Psoas muscle (tissue), 8 donors: ENCODE data around the gene KLHL33. TPM values are rescaled to one million over a fixed set of nuclear protein-coding genes. Genes with fewer than 3 reads are reported as not detected.

ENCODE experiments used
- ATAC-seq, 4 donors: fragments of 200-7000 bp; cut with Tn5 transposase; one replicate each; pipeline ENCODE4 v1.9.1; 2020; ENCODE audit warnings: moderate library complexity in 3 of 4, mild to moderate bottlenecking in 2 of 4
- DNase-seq, 2 donors: peaks; one replicate each; pipeline ENCODE4 v3.0.0-alpha.2; 2020
- H3K27ac ChIP-seq: fragments of 200-600 bp; one replicate; pipeline ENCODE4 v1.8.0; 2022
- H3K27me3 ChIP-seq, 3 donors: fragments of 200-600 bp in 1 of 3; one replicate each; pipeline versions ENCODE4 v1.6.1 to v1.8.0; 2013 to 2022; ENCODE audit warnings: low read length in 2 of 3, mild to moderate bottlenecking in 2 of 3, moderate library complexity in 1 of 3; ENCODE audit not compliant: insufficient read depth in 3 of 3
- H3K36me3 ChIP-seq, 2 donors: fragments of 200-600 bp in 1 of 2; one replicate each; pipeline versions ENCODE4 v1.6.1 to v1.8.0; 2013 to 2022; ENCODE audit warnings: low read depth in 1 of 2, mild to moderate bottlenecking in 1 of 2, moderate library complexity in 1 of 2; ENCODE audit not compliant: insufficient read depth in 1 of 2
- H3K4me1 ChIP-seq: fragments of 200-600 bp; one replicate; pipeline ENCODE4 v1.8.0; 2022
- H3K4me3 ChIP-seq: fragments of 200-600 bp; one replicate; pipeline ENCODE4 v1.8.0; 2022; ENCODE audit warnings: mild to moderate bottlenecking
- H3K9me3 ChIP-seq: fragments of 200-600 bp; one replicate; pipeline ENCODE4 v1.8.0; 2022
- WGBS, 3 donors: extraction: QIAGEN DNeasy Blood & Tissue Kit; methylation state at CpG; one replicate each; pipeline versions ENCODE4 v1.1.6 to v1.1.7; 2013; 5-methylcytosine and 5-hydroxymethylcytosine counted together
- intact Hi-C, 2 donors: fragments of 100-400 bp; cut with DNase I; formaldehyde crosslinking; loops; one replicate each; pipeline versions ENCODE4 v1.11.0 to v1.14.2; 2022
- polyA plus RNA-seq, 3 donors: library from polyadenylated mRNA; stranded (reverse); fragments of 200-250 nt; gene quantifications; one replicate each; pipeline ENCODE4 v1.2.3, GENCODE V29; 2013
- total RNA-seq, 4 donors: library from RNA; stranded (reverse); fragmentation: NEBNext Ultra II Directional in 2 of 4; extraction: Animal tissue kit (Norgen Biotek cat#: 25700) in 2 of 4; gene quantifications; one replicate each; pipeline versions ENCODE4 v1.2.1 to v1.2.4, GENCODE V29; 2021 to 2023
- TF ChIP-seq, protein P1 (sequence below): fragments of 200-600 bp; IDR thresholded peaks from one replicate; pipeline ENCODE4 v1.8.0; 2022; ENCODE audit warnings: antibody characterized with exemption
- donor health status: healthy with polysubstance abuse.
- donor health status: DM: no; HTN: no; CAD: no; lungs with moderate emphysema.
- donor health status: Bipolar disorder and iron deficiency.
- donor health status: healthy.
- donor health status: DM: yes; HTN: yes; CAD: no.
- donor health status: DM: no; HTN: no; CAD: no.
- donor health status: DM: no; HTN: no; CAD: no.
- donor health status: DM: yes; HTN: yes; CAD: no.

The KLHL33 gene
- total and polyA plus RNA-seq, 7 donors, result 0.30 to 19.5 (median 2.8) TPM

DNA sequence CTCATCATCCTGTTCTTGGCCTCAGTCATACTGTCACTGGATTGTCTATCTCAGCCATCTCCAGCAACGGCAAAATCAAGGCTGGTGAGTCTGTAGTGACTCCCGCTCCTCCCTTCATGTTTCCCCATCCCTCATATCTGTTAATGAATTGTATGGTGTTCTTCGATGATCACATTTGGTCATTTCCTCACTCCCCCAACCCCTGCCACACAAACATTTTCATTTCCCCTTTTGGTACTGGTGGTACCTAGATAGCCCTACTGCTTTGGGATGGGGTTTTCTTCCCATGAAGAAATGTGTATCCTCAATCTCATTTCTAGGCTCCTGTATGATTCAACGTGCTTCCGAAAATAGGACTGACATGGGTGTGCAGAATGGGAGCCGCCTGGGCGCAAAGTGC is 2.7 kb upstream of the KLHL33 start:
- ATAC-seq (no peak), DNase-seq (no peak)
- TF ChIP-seq, protein P1, sequence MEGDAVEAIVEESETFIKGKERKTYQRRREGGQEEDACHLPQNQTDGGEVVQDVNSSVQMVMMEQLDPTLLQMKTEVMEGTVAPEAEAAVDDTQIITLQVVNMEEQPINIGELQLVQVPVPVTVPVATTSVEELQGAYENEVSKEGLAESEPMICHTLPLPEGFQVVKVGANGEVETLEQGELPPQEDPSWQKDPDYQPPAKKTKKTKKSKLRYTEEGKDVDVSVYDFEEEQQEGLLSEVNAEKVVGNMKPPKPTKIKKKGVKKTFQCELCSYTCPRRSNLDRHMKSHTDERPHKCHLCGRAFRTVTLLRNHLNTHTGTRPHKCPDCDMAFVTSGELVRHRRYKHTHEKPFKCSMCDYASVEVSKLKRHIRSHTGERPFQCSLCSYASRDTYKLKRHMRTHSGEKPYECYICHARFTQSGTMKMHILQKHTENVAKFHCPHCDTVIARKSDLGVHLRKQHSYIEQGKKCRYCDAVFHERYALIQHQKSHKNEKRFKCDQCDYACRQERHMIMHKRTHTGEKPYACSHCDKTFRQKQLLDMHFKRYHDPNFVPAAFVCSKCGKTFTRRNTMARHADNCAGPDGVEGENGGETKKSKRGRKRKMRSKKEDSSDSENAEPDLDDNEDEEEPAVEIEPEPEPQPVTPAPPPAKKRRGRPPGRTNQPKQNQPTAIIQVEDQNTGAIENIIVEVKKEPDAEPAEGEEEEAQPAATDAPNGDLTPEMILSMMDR, result no peak
- no peak overlapping the region for H3K4me3 ChIP-seq
- intact Hi-C loops, result no loop called here
- H3K4me1 ChIP-seq, result peaks cover 30% of the 10 kb centered on the region
- no peak overlapping the region for H3K27ac ChIP-seq
- no peaks in the 10 kb centered on the region for H3K9me3 ChIP-seq
- no peaks in the 10 kb centered on the region for H3K36me3 ChIP-seq
- H3K27me3 ChIP-seq, result no peaks in the 10 kb centered on the region
- WGBS, 3 donors, result 80 to 93% (median 88%) methylated on average over 7 of the region's 7 CpGs

- H3K27ac ChIP-seq, result peak overlapping the region; percentile 95
- 42 to 69% (median 50%) methylated on average over 4 of the region's 4 CpGs for WGBS, 3 donors
- DNase-seq (peak in 1 of 2 donors; percentile 29), ATAC-seq (peak in 1 of 4 donors; percentile 5)
- H3K27me3 ChIP-seq, result no peaks in the 10 kb centered on the region
- intact Hi-C loops, result loop anchor here in 1 of 2 donors (2.0 kb wide), 1 partner anchor 18 kb away; the partner anchor contains the start of genes APEX1 and OSGEP
- H3K4me1 ChIP-seq, result peaks cover 36% of the 10 kb centered on the region
- TF ChIP-seq, protein P1, result no peak
- H3K36me3 ChIP-seq, result peaks cover 0 to 3% of the 10 kb centered on the region in 2 donors
- H3K4me3 ChIP-seq, result peak overlapping the region; percentile 67
- H3K9me3 ChIP-seq, result no peaks in the 10 kb centered on the region
These were observed 393 bp upstream of the KLHL33 start for GRCh38 chr14:20436363-20436755.

DNA sequence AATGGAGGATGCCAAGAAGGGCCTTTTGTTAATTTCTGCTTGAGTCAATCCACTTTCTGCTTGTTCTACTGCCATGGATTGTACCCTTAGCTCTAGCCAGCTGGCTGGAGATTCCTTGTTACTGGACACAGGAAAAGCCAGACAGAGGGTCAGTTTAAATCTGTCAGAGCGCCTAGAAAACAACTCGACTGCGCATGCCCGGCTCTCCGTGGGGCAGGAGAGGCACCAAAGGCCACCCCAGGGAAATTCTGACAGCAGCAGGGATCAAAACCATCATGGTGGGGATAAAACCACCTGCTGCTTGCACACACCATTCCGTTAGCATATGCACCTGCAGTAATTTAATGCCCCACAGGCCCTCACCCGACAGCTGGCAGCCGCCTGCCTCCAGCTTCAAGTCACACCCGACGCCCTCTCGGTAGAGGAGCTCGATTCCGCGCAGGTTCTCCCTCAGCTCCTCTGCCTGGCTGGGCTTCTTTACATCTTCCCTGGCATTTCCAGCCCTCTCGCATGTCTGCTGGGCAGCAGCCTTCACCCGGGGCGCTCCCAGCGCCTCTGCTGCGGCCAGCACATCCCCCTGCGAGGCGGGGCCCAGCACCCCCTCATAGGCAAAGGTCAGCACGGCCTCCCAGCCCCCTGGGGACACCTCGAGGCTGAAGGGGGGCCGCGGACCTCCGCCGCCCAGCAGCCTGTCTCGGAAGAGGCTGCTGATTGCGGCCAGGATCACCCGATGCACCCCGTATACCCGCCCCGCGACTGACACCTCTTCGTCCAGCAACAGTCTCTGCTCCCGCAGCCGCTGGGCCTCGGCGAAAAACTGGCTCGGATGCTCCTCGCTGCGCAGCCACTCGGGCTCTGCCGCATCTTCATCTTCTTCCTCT is 1.0 kb downstream of the KLHL33 start:
- Histone ChIP-seq H3K4me3 (peak overlapping the region; percentile 67), H3K4me1 (peaks cover 47% of the 10 kb centered on the region), H3K9me3 (no peaks in the 10 kb centered on the region), H3K36me3 (peaks cover 0 to 3% of the 10 kb centered on the region in 2 donors), H3K27ac (peak overlapping the region; percentile 95), H3K27me3 (no peaks in the 10 kb centered on the region)
- TF ChIP-seq, protein P1, result no peak
- 4 to 12% (median 7%) methylated on average over 35 to 44 of the region's 44 CpGs for WGBS, 3 donors
- ATAC-seq (peak; percentile 67 to 85 (median 72)), DNase-seq (peak; percentile 85 to 93)
- intact Hi-C loops, result no loop called here

GRCh38 chr14:20429801-20430669 is 5.9 kb downstream of the KLHL33 start:
- WGBS, 3 donors, result 49 to 65% (median 50%) methylated on average over 30 of the region's 30 CpGs
- peaks cover 31% of the 10 kb centered on the region for H3K4me1 ChIP-seq
- DNase-seq, result no peak
- TF ChIP-seq, protein P1, result no peak
- no peaks in the 10 kb centered on the region for H3K27me3 ChIP-seq
- intact Hi-C loops, result no loop called here
- peak overlapping the region; percentile 69 for H3K27ac ChIP-seq
- peaks cover 0 to 19% of the 10 kb centered on the region in 2 donors for H3K36me3 ChIP-seq
- H3K9me3 ChIP-seq, result no peaks in the 10 kb centered on the region
- ATAC-seq, result peak in 2 of 4 donors; percentile 17 to 26
- no peak overlapping the region for H3K4me3 ChIP-seq
